Uterus (tissue), 2 donors: ENCODE measurements around the gene ERCC5.

ENCODE experiments used
- POLR2A ChIP-seq, 2 donors: fragments of 450-650 bp; IDR thresholded peaks; one replicate each; pipeline ENCODE4 v1.6.1; 2016; ENCODE audit warnings: antibody characterized with exemption in 2 of 2, mild to moderate bottlenecking in 1 of 2, moderate library complexity in 1 of 2
- TF ChIP-seq, protein P1 (sequence below), 4 experiments: fragments of 200-600 bp in 2 of 4; fragments of 450-650 bp in 2 of 4; sonication (generic) in 2 of 4; IDR thresholded peaks; one replicate each; pipeline ENCODE4 v1.5.1; 2016 to 2019; ENCODE audit warnings: antibody characterized with exemption in 4 of 4, mild to moderate bottlenecking in 2 of 4, moderate library complexity in 1 of 4

DNA sequence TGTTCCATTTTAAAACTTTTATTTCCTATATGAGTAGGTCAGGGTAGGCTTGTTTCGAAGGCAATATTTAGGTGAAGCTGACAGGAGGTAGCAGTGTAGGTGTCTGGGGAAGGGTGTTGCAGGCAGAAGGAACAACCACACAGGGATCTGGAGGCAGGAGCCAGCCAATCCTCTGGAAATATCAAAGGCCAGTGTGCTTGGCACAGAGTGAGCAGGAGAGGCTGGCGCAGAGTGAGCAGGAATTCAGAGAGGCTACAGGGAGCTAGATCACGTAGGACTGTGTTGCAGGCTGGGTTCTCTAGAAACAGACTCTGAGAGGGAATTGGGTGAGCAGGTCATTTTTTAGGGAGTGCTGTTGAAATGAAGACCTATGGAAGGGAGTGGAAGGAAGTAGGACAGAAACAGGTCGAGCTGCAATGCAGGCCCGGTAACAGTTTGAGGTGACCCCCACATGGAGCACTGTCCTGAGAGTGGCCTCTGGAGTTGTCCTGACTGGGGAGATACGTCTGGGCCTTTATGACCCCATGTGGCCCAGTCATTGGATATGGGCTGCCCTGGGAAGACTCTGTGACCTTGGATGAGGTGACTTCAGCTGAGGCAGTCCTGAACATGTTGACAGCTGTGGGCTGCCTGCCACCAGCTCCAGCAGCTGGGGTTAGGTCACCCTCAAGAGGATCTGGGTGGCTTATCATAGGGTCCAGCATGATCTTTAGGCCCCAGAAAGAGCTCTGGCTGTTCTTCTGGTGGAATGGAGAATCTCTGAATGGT lies 51.7 kb downstream of the ERCC5 start:
- TF ChIP-seq, protein P1, sequence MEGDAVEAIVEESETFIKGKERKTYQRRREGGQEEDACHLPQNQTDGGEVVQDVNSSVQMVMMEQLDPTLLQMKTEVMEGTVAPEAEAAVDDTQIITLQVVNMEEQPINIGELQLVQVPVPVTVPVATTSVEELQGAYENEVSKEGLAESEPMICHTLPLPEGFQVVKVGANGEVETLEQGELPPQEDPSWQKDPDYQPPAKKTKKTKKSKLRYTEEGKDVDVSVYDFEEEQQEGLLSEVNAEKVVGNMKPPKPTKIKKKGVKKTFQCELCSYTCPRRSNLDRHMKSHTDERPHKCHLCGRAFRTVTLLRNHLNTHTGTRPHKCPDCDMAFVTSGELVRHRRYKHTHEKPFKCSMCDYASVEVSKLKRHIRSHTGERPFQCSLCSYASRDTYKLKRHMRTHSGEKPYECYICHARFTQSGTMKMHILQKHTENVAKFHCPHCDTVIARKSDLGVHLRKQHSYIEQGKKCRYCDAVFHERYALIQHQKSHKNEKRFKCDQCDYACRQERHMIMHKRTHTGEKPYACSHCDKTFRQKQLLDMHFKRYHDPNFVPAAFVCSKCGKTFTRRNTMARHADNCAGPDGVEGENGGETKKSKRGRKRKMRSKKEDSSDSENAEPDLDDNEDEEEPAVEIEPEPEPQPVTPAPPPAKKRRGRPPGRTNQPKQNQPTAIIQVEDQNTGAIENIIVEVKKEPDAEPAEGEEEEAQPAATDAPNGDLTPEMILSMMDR (IDR thresholded peaks at IDR 0.05) = no peak
- TF ChIP-seq POLR2A (IDR thresholded peaks at IDR 0.05) = no peak
